Ovary (tissue), 3 donors: ENCODE measurements around the gene CD63.

Experiments used
- EP300 ChIP-seq: sonication (generic); formaldehyde crosslinking; IDR thresholded peaks from one replicate; pipeline ENCODE4 v1.6.1; 2017; ENCODE audit warnings: antibody characterized with exemption
- POLR2A ChIP-seq: fragments of 450-650 bp; IDR thresholded peaks from one replicate; pipeline ENCODE4 v1.6.1; 2017; ENCODE audit warnings: antibody characterized with exemption, mild to moderate bottlenecking, moderate library complexity
- TF ChIP-seq, protein P1 (sequence below), 3 donors: fragments of 450-650 bp in 2 of 3; fragments of 200-600 bp in 1 of 3; IDR thresholded peaks; one replicate each; pipeline versions ENCODE4 v1.5.1 to v1.8.0; 2016 to 2022; ENCODE audit warnings: antibody characterized with exemption in 3 of 3, mild to moderate bottlenecking in 1 of 3
- donor health status: DM: no; HTN: no; CAD: no.

DNA sequence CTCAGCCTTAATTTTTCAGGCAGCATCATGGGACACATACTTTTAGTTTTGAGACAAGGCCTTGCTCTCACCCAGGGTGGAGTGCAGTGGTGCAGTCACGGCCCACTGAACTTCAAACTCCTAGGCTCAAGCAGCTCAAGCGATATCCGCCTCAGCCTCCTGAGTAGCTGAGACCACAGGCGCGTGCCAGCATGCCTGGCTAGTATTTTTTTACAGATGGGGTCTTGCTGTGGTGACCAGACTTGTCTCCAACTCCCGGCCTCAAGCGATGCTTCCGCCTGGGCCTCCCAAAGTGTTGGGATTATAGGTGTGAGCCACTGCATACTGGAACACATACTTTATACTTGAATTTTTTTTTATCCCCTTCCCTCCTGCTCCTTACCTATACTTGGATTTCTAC lies 5.9 kb downstream of the CD63 start:
- no peak for TF ChIP-seq EP300
- TF ChIP-seq, protein P1, sequence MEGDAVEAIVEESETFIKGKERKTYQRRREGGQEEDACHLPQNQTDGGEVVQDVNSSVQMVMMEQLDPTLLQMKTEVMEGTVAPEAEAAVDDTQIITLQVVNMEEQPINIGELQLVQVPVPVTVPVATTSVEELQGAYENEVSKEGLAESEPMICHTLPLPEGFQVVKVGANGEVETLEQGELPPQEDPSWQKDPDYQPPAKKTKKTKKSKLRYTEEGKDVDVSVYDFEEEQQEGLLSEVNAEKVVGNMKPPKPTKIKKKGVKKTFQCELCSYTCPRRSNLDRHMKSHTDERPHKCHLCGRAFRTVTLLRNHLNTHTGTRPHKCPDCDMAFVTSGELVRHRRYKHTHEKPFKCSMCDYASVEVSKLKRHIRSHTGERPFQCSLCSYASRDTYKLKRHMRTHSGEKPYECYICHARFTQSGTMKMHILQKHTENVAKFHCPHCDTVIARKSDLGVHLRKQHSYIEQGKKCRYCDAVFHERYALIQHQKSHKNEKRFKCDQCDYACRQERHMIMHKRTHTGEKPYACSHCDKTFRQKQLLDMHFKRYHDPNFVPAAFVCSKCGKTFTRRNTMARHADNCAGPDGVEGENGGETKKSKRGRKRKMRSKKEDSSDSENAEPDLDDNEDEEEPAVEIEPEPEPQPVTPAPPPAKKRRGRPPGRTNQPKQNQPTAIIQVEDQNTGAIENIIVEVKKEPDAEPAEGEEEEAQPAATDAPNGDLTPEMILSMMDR (IDR thresholded peaks at IDR 0.05) = no peak
- no peak for TF ChIP-seq POLR2A
